Measurements from ENCODE around the gene CYTIP.

- no peak for TF ChIP-seq CTCF (IDR thresholded peaks at IDR 0.05; ENCODE audit: poor library complexity, severe bottlenecking)
- TF ChIP-seq MXI1 (conservative IDR thresholded peaks at IDR 0.05; ENCODE audit: poor library complexity, severe bottlenecking): no peak
These were observed 21.7 kb upstream of the CYTIP start for GRCh38 chr2:157465554-157465953.
